ENCODE measurements around the gene SPATA6L. TPM values are rescaled to one million over a fixed set of nuclear protein-coding genes. Genes with fewer than 3 reads are reported as not detected.

SPATA6L gene
- total RNA-seq, 1 donor from 2014 or later: 0.53 TPM

DNA sequence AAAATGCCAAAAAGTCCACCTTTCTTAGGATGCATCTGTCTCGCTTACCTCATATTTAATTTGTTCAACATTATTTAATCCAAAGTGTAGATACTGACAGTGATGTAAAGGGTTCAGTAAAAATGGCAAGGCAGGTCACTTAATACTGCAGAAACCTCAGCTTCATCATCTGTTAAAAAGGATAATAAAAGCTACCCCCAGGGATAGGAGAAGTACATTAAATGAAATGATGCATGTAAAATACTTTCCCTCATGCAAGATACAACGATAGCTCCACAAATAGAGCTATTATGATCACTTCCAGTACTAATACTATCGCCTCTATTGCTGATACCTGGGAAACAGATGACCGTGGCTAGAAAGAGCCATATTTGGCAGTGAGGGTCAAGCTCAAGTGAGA, 93.1 kb downstream of the SPATA6L start:
- ATAC-seq (ENCODE audit: low read depth) (no peak), DNase-seq (no peak)
- no peak for TF ChIP-seq CTCF (IDR thresholded peaks at IDR 0.05)
- ChIA-PET POLR2A (no interaction called here), CTCF (no interaction called here)
- intact Hi-C loops (cut with micrococcal nuclease): no loop called here
- H3K4me3 Mint-ChIP-seq: no peak overlapping the region
- H3K36me3 Mint-ChIP-seq (ENCODE audit: low read depth): no peaks in the 10 kb centered on the region
- no peak overlapping the region for H3K27ac Mint-ChIP-seq
- H3K27me3 Mint-ChIP-seq: no peaks in the 10 kb centered on the region
- H3K9me3 Mint-ChIP-seq: no peaks in the 10 kb centered on the region
- no peaks in the 10 kb centered on the region for H3K4me1 Mint-ChIP-seq

GRCh38 chr9:4572184-4572826, 94.0 kb downstream of the SPATA6L start:
- Mint-ChIP-seq H3K36me3 (ENCODE audit: low read depth) (no peaks in the 10 kb centered on the region), H3K9me3 (no peaks in the 10 kb centered on the region), H3K4me3 (no peak overlapping the region), H3K4me1 (no peaks in the 10 kb centered on the region), H3K27me3 (no peaks in the 10 kb centered on the region), H3K27ac (no peak overlapping the region)
- ATAC-seq (ENCODE audit: low read depth) (no peak), DNase-seq (no peak)
- intact Hi-C loops (cut with micrococcal nuclease): no loop called here
- CTCF ChIA-PET: no interaction called here
- no peak for TF ChIP-seq CTCF (IDR thresholded peaks at IDR 0.05)
- POLR2A ChIA-PET: no interaction called here

DNA sequence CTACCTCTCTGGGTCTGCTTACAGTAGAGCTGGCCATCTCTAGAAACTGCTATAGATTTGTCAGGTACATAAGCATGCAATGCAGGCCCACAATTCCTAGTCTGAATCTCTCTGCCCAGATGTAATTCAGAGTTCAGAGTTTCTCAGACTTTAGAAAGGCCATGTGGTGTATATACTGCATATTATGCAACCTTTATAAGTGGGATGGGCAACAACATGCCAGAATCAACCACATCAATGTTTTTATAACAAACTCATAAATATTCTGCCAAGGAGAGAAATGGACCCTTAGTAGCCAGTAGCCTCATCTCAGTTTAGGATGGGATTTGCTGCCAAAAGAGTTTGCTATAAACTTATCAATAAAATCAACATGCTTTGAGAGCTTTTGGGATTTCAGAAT, 97.2 kb downstream of the SPATA6L start:
- Mint-ChIP-seq H3K27ac (no peak overlapping the region), H3K4me1 (no peaks in the 10 kb centered on the region), H3K36me3 (ENCODE audit: low read depth) (no peaks in the 10 kb centered on the region), H3K27me3 (peaks cover 5% of the 10 kb centered on the region), H3K4me3 (no peak overlapping the region), H3K9me3 (peaks cover 4% of the 10 kb centered on the region)
- DNase-seq (no peak), ATAC-seq (ENCODE audit: low read depth) (no peak)
- POLR2A ChIA-PET: interaction anchor here (0.7 kb wide), 1 partner anchor 19 kb away, joined by 5 read pairs; no protein-coding TSS in a partner anchor
- CTCF ChIA-PET: no interaction called here
- intact Hi-C loops (cut with micrococcal nuclease): no loop called here
- no peak for TF ChIP-seq CTCF (IDR thresholded peaks at IDR 0.05)

DNA sequence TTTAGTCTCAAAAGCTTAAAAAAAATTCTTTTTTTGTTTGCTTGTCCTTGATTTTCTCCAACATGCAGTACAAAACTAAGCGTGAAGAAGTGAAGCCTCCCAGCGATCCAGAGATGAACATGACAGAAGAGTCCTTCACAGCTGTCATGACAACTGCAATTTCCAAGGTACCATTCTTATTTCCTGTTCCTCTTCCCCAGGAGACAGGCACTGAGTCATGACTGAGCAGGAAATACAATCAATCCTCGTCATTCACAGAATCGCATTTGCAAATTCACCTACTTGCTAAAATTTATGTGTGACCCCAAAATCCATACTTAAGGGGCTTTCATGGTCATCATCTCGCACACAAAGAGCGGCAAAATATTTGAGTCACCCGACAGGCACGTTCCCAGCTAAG, 98.7 kb downstream of the SPATA6L start:
- DNase-seq (no peak), ATAC-seq (ENCODE audit: low read depth) (no peak)
- H3K27ac Mint-ChIP-seq: no peak overlapping the region
- ChIA-PET CTCF (no interaction called here), POLR2A (no interaction called here)
- no peaks in the 10 kb centered on the region for H3K36me3 Mint-ChIP-seq (ENCODE audit: low read depth)
- no peak for TF ChIP-seq CTCF (IDR thresholded peaks at IDR 0.05)
- H3K27me3 Mint-ChIP-seq: peaks cover 5% of the 10 kb centered on the region
- intact Hi-C loops (cut with micrococcal nuclease): no loop called here
- no peak overlapping the region for H3K4me3 Mint-ChIP-seq
- no peaks in the 10 kb centered on the region for H3K4me1 Mint-ChIP-seq
- peaks cover 4% of the 10 kb centered on the region for H3K9me3 Mint-ChIP-seq

GRCh38 chr9:4566806-4567205, 99.5 kb downstream of the SPATA6L start:
- peaks cover 5% of the 10 kb centered on the region for H3K27me3 Mint-ChIP-seq
- H3K9me3 Mint-ChIP-seq: peaks cover 4% of the 10 kb centered on the region
- no peaks in the 10 kb centered on the region for H3K36me3 Mint-ChIP-seq (ENCODE audit: low read depth)
- H3K4me1 Mint-ChIP-seq: no peaks in the 10 kb centered on the region
- TF ChIP-seq CTCF (IDR thresholded peaks at IDR 0.05): no peak
- ChIA-PET CTCF (no interaction called here), POLR2A (no interaction called here)
- no peak overlapping the region for H3K4me3 Mint-ChIP-seq
- no peak overlapping the region for H3K27ac Mint-ChIP-seq
- no peak for DNase-seq
- intact Hi-C loops (cut with micrococcal nuclease): no loop called here
- ATAC-seq (ENCODE audit: low read depth): no peak
